ENCODE results near the gene CTDSPL2.
"Not testable (repeated sequence)": the region's sequence is repeated elsewhere in the genome, so short reads cannot be mapped to it uniquely, and the experiment has no call there.

CTDSPL2 gene

GRCh38 chr15:44535523-44536301, 108.3 kb downstream of the CTDSPL2 start:
- in situ Hi-C loops (cut with MboI; ENCODE audit: low pct_unique_long_range_greater_than_20kb, low sequenced_read_pairs), result loop anchor here (25.0 kb wide), 1 partner anchor 648 kb away; no protein-coding TSS in a partner anchor
- no peak for DNase-seq

GRCh38 chr15:44536302-44536961, 109.0 kb downstream of the CTDSPL2 start:
- no peak for DNase-seq
- in situ Hi-C loops (cut with MboI; ENCODE audit: low pct_unique_long_range_greater_than_20kb, low sequenced_read_pairs), result loop anchor here (25.0 kb wide), 1 partner anchor 649 kb away; no protein-coding TSS in a partner anchor

- peak; percentile 96 for DNase-seq
- in situ Hi-C loops (cut with MboI; ENCODE audit: low pct_unique_long_range_greater_than_20kb, low sequenced_read_pairs), result loop anchor here (25.0 kb wide), 1 partner anchor 650 kb away; no protein-coding TSS in a partner anchor
Measured at GRCh38 chr15:44536962-44537734, 109.7 kb downstream of the CTDSPL2 start, which contains the start of gene EIF3J. Gene EIF3J (plus strand): TSS chr15:44537147. CDS start chr15:44537195, 48 bp downstream.

- in situ Hi-C loops (cut with MboI; ENCODE audit: low pct_unique_long_range_greater_than_20kb, low sequenced_read_pairs), result loop anchor here (25.0 kb wide), 1 partner anchor 650 kb away; no protein-coding TSS in a partner anchor
- DNase-seq, result no peak
Measured at GRCh38 chr15:44537735-44538240, 110.4 kb downstream of the CTDSPL2 start.

- in situ Hi-C loops (cut with MboI; ENCODE audit: low pct_unique_long_range_greater_than_20kb, low sequenced_read_pairs), result loop anchor here (25.0 kb wide), 1 partner anchor 654 kb away; no protein-coding TSS in a partner anchor
- no peak for DNase-seq
Measured at GRCh38 chr15:44541282-44541958, 114.0 kb downstream of the CTDSPL2 start.

GRCh38 chr15:44542596-44542995, 115.2 kb downstream of the CTDSPL2 start:
- in situ Hi-C loops (cut with MboI; ENCODE audit: low pct_unique_long_range_greater_than_20kb, low sequenced_read_pairs), result loop anchor here (25.0 kb wide), 1 partner anchor 655 kb away; no protein-coding TSS in a partner anchor
- DNase-seq, result no peak

- in situ Hi-C loops (cut with MboI; ENCODE audit: low pct_unique_long_range_greater_than_20kb, low sequenced_read_pairs), result loop anchor here (25.0 kb wide), 1 partner anchor 657 kb away; no protein-coding TSS in a partner anchor
- DNase-seq, result not testable (repeated sequence)
Measured at GRCh38 chr15:44544745-44545144, 117.3 kb downstream of the CTDSPL2 start.

- in situ Hi-C loops (cut with MboI; ENCODE audit: low pct_unique_long_range_greater_than_20kb, low sequenced_read_pairs), result loop anchor here (25.0 kb wide), 1 partner anchor 659 kb away; no protein-coding TSS in a partner anchor
- DNase-seq, result no peak
Measured at GRCh38 chr15:44545913-44546802, 118.7 kb downstream of the CTDSPL2 start.

GRCh38 chr15:44549152-44549551, 121.7 kb downstream of the CTDSPL2 start:
- in situ Hi-C loops (cut with MboI; ENCODE audit: low pct_unique_long_range_greater_than_20kb, low sequenced_read_pairs), result loop anchor here (25.0 kb wide), 1 partner anchor 662 kb away; no protein-coding TSS in a partner anchor
- not testable (repeated sequence) for DNase-seq

GRCh38 chr15:44550256-44550655, 122.8 kb downstream of the CTDSPL2 start:
- in situ Hi-C loops (cut with MboI; ENCODE audit: low pct_unique_long_range_greater_than_20kb, low sequenced_read_pairs), result no loop called here
- DNase-seq, result no peak

- in situ Hi-C loops (cut with MboI; ENCODE audit: low pct_unique_long_range_greater_than_20kb, low sequenced_read_pairs), result no loop called here
- no peak for DNase-seq
Measured at GRCh38 chr15:44550734-44551133, 123.3 kb downstream of the CTDSPL2 start.

- peak; percentile 45 for DNase-seq
- in situ Hi-C loops (cut with MboI; ENCODE audit: low pct_unique_long_range_greater_than_20kb, low sequenced_read_pairs), result no loop called here
Measured at GRCh38 chr15:44554934-44555723, 127.7 kb downstream of the CTDSPL2 start.

- in situ Hi-C loops (cut with MboI; ENCODE audit: low pct_unique_long_range_greater_than_20kb, low sequenced_read_pairs); DNase-seq: not testable (repeated sequence)
Measured at GRCh38 chr15:44560926-44561325, 133.5 kb downstream of the CTDSPL2 start.

- in situ Hi-C loops (cut with MboI; ENCODE audit: low pct_unique_long_range_greater_than_20kb, low sequenced_read_pairs), result no loop called here
- DNase-seq, result no peak
Measured at GRCh38 chr15:44565387-44566154, 138.1 kb downstream of the CTDSPL2 start.

GRCh38 chr15:44566155-44566540, 138.7 kb downstream of the CTDSPL2 start:
- no peak for DNase-seq
- in situ Hi-C loops (cut with MboI; ENCODE audit: low pct_unique_long_range_greater_than_20kb, low sequenced_read_pairs), result no loop called here

GRCh38 chr15:44568338-44568737, 140.9 kb downstream of the CTDSPL2 start:
- in situ Hi-C loops (cut with MboI; ENCODE audit: low pct_unique_long_range_greater_than_20kb, low sequenced_read_pairs), result no loop called here
- DNase-seq, result no peak

Measured in KBM-7 (cell line).